Right atrium auricular region (tissue), 2 donors: ENCODE measurements around the gene CTDSPL. TPM values are rescaled to one million over a fixed set of nuclear protein-coding genes. Genes with fewer than 3 reads are reported as not detected.
A peak's percentile ranks its signal among the peaks of the same experiment; 100 is the strongest.

ENCODE experiments used
- DNase-seq: peaks from one replicate; pipeline ENCODE4 v3.0.0-alpha.2; 2019; ENCODE audit warnings: low spot score
- H3K27ac ChIP-seq, 2 donors: fragments of 200-600 bp; sonication (generic); 1 replicate in 1 of 2; 2 replicates in 1 of 2; pipeline ENCODE4 v1.5.1; 2016 to 2019
- H3K27me3 ChIP-seq, 2 donors: fragments of 200-600 bp; sonication (generic); one replicate each; pipeline versions ENCODE4 v1.5.1 to v1.6.0; 2017 to 2019
- H3K36me3 ChIP-seq: fragments of 200-600 bp; sonication (generic); one replicate; pipeline ENCODE4 v1.5.1; 2016
- H3K4me1 ChIP-seq, 2 donors: fragments of 200-600 bp; sonication (generic); one replicate each; pipeline versions ENCODE4 v1.5.1 to v1.6.0; 2017 to 2019
- H3K4me3 ChIP-seq, 2 donors: fragments of 200-600 bp; sonication (generic); 1 replicate in 1 of 2; 2 replicates in 1 of 2; pipeline ENCODE4 v1.5.1; 2017 to 2019; ENCODE audit warnings: mild to moderate bottlenecking in 1 of 2, moderate library complexity in 1 of 2
- H3K9me3 ChIP-seq, 2 donors: fragments of 200-600 bp; sonication (generic); one replicate each; pipeline ENCODE4 v1.5.1; 2019
- CTCF ChIP-seq, 2 donors: fragments of 200-600 bp; sonication (generic); IDR thresholded peaks; one replicate each; pipeline ENCODE4 v1.5.1; 2019; ENCODE audit warnings: antibody characterized with exemption in 2 of 2
- total RNA-seq, 2 donors: library from RNA; depleted of rRNA; stranded (reverse); fragments of >200 nt; gene quantifications; one replicate each; pipeline ENCODE4 v1.1.0, GENCODE V29; 2016

Gene CTDSPL
- total RNA-seq, 2 donors from 2014 or later = 35.1 to 58.4 TPM

- no peaks in the 10 kb centered on the region for H3K9me3 ChIP-seq
- H3K4me1 ChIP-seq = peaks cover 0 to 16% of the 10 kb centered on the region in 2 donors
- TF ChIP-seq CTCF (IDR thresholded peaks at IDR 0.05) = no peak
- DNase-seq = no peak
- H3K27ac ChIP-seq = no peak overlapping the region
- H3K4me3 ChIP-seq = no peak overlapping the region
- no peaks in the 10 kb centered on the region for H3K36me3 ChIP-seq
- H3K27me3 ChIP-seq = no peaks in the 10 kb centered on the region
Observed at GRCh38 chr3:37992271-37993066, 130.8 kb downstream of the CTDSPL start.

GRCh38 chr3:37993067-37993455 is 131.4 kb downstream of the CTDSPL start:
- H3K4me3 ChIP-seq = no peak overlapping the region
- no peaks in the 10 kb centered on the region for H3K36me3 ChIP-seq
- DNase-seq = no peak
- H3K27ac ChIP-seq = no peak overlapping the region
- H3K27me3 ChIP-seq = no peaks in the 10 kb centered on the region
- peaks cover 0 to 22% of the 10 kb centered on the region in 2 donors for H3K4me1 ChIP-seq
- no peak for TF ChIP-seq CTCF (IDR thresholded peaks at IDR 0.05)
- H3K9me3 ChIP-seq = no peaks in the 10 kb centered on the region

GRCh38 chr3:37993460-37993819 is 131.8 kb downstream of the CTDSPL start:
- Histone ChIP-seq H3K9me3 (no peaks in the 10 kb centered on the region), H3K27ac (peak overlapping the region; percentile 74 to 80), H3K27me3 (no peaks in the 10 kb centered on the region), H3K4me1 (peaks cover 0 to 26% of the 10 kb centered on the region in 2 donors), H3K4me3 (peak overlapping the region in 1 of 2 donors; percentile 66), H3K36me3 (no peaks in the 10 kb centered on the region)
- no peak for TF ChIP-seq CTCF (IDR thresholded peaks at IDR 0.05)
- no peak for DNase-seq

- Histone ChIP-seq H3K27ac (peak overlapping the region; percentile 74 to 80), H3K4me1 (peaks cover 0 to 29% of the 10 kb centered on the region in 2 donors), H3K9me3 (no peaks in the 10 kb centered on the region), H3K4me3 (peak overlapping the region; percentile 48 to 66), H3K36me3 (no peaks in the 10 kb centered on the region), H3K27me3 (no peaks in the 10 kb centered on the region)
- TF ChIP-seq CTCF (IDR thresholded peaks at IDR 0.05) = peak in 1 of 2 donors; percentile 43
- DNase-seq = peak; percentile 85
Observed at GRCh38 chr3:37993820-37994638, 132.3 kb downstream of the CTDSPL start.

GRCh38 chr3:37994639-37994972 is 132.9 kb downstream of the CTDSPL start:
- Histone ChIP-seq H3K4me3 (peak overlapping the region; percentile 48 to 66), H3K9me3 (no peaks in the 10 kb centered on the region), H3K27ac (peak overlapping the region; percentile 74 to 80), H3K4me1 (peaks cover 0 to 34% of the 10 kb centered on the region in 2 donors), H3K27me3 (no peaks in the 10 kb centered on the region), H3K36me3 (no peaks in the 10 kb centered on the region)
- no peak for DNase-seq
- no peak for TF ChIP-seq CTCF (IDR thresholded peaks at IDR 0.05)
